Tibial artery (tissue), 4 donors: ENCODE data around the gene KRT38.

ENCODE experiments used
- DNase-seq, 2 donors: peaks; one replicate each; pipeline ENCODE4 v3.0.0-alpha.2; 2019
- H3K27ac ChIP-seq, 2 donors: fragments of 200-600 bp; sonication (generic) in 1 of 2; 1 replicate in 1 of 2; 2 replicates in 1 of 2; pipeline ENCODE4 v1.5.1; 2018 to 2019; ENCODE audit warnings: mild to moderate bottlenecking in 1 of 2
- H3K27me3 ChIP-seq, 2 donors: fragments of 200-600 bp; sonication (generic) in 1 of 2; one replicate each; pipeline versions ENCODE4 v1.5.1 to v1.6.0; 2016 to 2019
- H3K36me3 ChIP-seq, 3 donors: fragments of 200-600 bp; sonication (generic) in 2 of 3; one replicate each; pipeline ENCODE4 v1.5.1; 2016 to 2019; ENCODE audit warnings: mild to moderate bottlenecking in 2 of 3
- H3K4me1 ChIP-seq, 4 donors: fragments of 200-600 bp; sonication (generic) in 2 of 4; 1 replicate in 3 of 4; 2 replicates in 1 of 4; pipeline ENCODE4 v1.5.1; 2016 to 2019
- H3K4me3 ChIP-seq, 2 donors: fragments of 200-600 bp; sonication (generic) in 1 of 2; 1 replicate in 1 of 2; 2 replicates in 1 of 2; pipeline ENCODE4 v1.5.1; 2018 to 2019; ENCODE audit warnings: mild to moderate bottlenecking in 2 of 2
- H3K9me3 ChIP-seq, 3 donors: fragments of 200-600 bp; sonication (generic) in 1 of 3; one replicate each; pipeline ENCODE4 v1.5.1; 2016 to 2019
- intact Hi-C: fragments of 100-400 bp; cut with DNase I; formaldehyde crosslinking; loops from one replicate; pipeline ENCODE4 v1.15.0; 2023; ENCODE audit warnings: low total_unique reads
- TF ChIP-seq, protein P1 (sequence below), 2 experiments: fragments of 200-600 bp in 1 of 2; fragments of 450-650 bp in 1 of 2; IDR thresholded peaks; one replicate each; pipeline ENCODE4 v1.5.1; 2017 to 2019; ENCODE audit warnings: antibody characterized with exemption in 2 of 2, mild to moderate bottlenecking in 1 of 2, moderate library complexity in 1 of 2

KRT38 gene

DNA sequence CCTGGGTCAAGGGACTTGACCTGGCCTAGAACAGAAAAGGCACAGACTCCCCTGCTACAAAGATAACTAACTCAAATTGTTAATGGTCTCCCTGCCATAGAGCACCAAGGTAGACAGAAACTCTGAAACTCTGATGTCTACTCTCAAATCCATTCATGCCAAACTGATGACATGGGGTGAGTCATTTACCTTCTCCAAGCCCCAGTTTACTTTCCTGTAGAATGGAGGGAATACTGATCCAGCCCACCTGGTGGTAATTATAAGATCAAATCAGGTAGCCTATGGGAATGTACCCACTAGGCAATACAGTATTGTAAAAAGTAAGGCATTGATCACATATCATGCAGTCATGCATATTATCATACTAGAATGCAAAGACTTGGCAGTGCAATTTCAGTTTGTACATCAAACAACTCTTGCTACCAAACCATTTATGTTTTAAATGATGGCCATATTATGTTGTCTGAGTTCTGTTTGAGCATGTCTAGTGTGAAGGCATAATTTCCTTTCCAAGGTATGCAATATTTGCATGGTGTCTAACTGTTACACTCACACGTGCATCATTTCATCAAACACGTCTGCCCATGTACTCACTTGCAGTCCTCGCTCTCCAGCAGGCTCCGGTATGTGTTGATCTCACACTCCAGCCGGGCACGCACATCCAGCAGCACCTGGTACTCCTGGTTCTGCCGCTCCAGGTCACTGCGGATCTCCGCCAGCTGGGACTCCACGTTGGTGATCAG is 46.4 kb downstream of the KRT38 start:
- intact Hi-C loops, result no loop called here
- no peak overlapping the region for H3K27ac ChIP-seq

DNA sequence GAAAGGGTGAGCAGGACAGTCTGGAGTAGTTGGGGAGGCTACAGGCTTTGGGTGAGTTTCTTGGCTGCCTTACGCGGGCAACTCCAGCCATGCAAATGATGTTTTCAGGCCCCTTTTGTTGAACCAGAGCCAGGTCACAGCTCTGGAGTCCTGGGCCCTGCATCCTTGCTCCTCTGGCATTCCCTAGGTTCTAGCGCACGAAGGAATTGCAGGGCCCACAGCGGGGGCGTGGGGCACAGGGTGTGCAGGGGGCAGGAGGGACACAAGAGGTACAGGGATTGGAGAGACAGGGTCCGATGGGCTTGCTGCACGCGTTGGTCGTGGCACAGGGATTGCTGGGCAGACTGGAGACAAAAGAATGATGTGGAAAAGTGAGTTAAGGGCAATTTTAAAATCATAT is 47.0 kb downstream of the KRT38 start:
- intact Hi-C loops, result no loop called here
- Histone ChIP-seq H3K9me3 (no peaks in the 10 kb centered on the region), H3K4me3 (no peak overlapping the region), H3K27ac (no peak overlapping the region), H3K36me3 (no peaks in the 10 kb centered on the region), H3K4me1 (no peaks in the 10 kb centered on the region), H3K27me3 (peaks cover 0 to 11% of the 10 kb centered on the region in 2 donors)
- DNase-seq, result no peak
- TF ChIP-seq, protein P1, sequence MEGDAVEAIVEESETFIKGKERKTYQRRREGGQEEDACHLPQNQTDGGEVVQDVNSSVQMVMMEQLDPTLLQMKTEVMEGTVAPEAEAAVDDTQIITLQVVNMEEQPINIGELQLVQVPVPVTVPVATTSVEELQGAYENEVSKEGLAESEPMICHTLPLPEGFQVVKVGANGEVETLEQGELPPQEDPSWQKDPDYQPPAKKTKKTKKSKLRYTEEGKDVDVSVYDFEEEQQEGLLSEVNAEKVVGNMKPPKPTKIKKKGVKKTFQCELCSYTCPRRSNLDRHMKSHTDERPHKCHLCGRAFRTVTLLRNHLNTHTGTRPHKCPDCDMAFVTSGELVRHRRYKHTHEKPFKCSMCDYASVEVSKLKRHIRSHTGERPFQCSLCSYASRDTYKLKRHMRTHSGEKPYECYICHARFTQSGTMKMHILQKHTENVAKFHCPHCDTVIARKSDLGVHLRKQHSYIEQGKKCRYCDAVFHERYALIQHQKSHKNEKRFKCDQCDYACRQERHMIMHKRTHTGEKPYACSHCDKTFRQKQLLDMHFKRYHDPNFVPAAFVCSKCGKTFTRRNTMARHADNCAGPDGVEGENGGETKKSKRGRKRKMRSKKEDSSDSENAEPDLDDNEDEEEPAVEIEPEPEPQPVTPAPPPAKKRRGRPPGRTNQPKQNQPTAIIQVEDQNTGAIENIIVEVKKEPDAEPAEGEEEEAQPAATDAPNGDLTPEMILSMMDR (IDR thresholded peaks at IDR 0.05), result no peak

More for the DNA sequence above, 46.4 kb downstream of the KRT38 start:
- Histone ChIP-seq H3K27me3 (peaks cover 0 to 11% of the 10 kb centered on the region in 2 donors), H3K9me3 (no peaks in the 10 kb centered on the region), H3K36me3 (no peaks in the 10 kb centered on the region), H3K4me3 (no peak overlapping the region), H3K4me1 (no peaks in the 10 kb centered on the region)
- DNase-seq, result no peak
- TF ChIP-seq, protein P1 (IDR thresholded peaks at IDR 0.05), result no peak

DNA sequence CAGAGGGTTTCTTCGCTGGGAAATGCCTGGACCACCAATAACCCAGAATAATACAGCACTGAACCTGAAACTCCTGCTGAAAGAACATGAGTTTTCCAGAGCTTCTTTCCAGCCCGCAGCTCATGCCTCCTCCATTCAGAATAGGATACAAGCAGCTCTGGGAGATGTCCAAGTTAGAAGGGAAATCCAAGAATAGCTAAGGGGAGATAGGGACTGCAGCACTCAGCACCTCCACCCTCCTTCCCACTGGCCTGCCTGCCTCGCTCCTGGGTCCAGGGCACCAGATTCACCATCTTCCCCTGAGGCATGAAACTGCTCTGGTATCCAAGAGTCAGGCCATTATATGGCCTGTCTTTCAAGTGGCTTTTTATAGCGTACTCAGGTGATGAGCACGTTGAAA is 47.5 kb downstream of the KRT38 start:
- no peak for DNase-seq
- no peaks in the 10 kb centered on the region for H3K4me1 ChIP-seq
- no peak overlapping the region for H3K27ac ChIP-seq
- peaks cover 0 to 8% of the 10 kb centered on the region in 2 donors for H3K27me3 ChIP-seq
- no peak overlapping the region for H3K4me3 ChIP-seq
- TF ChIP-seq, protein P1 (IDR thresholded peaks at IDR 0.05), result no peak
- H3K36me3 ChIP-seq, result no peaks in the 10 kb centered on the region
- intact Hi-C loops, result no loop called here
- no peaks in the 10 kb centered on the region for H3K9me3 ChIP-seq

DNA sequence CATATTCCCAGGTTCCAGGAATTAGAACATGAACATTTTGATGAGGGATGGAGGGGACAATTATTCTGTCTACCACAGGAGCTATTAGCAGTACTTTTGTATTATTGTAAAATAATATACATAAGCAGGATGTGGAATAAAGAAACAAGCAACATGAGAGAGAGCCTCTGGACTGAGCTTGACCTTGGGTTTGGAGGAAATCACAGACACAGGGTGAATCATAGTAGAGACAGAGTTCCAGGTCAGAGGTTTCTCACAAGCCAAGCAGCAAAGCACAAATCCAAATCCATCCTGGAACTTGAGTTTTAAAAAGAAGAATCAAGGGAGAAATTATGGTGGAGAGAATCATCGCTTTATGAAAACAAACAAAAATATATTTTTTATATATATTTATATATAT is 48.5 kb downstream of the KRT38 start:
- Histone ChIP-seq H3K27me3 (peaks cover 0 to 6% of the 10 kb centered on the region in 2 donors), H3K27ac (no peak overlapping the region), H3K9me3 (peaks cover 0 to 4% (median under 1%) of the 10 kb centered on the region in 3 donors), H3K4me1 (no peaks in the 10 kb centered on the region), H3K4me3 (no peak overlapping the region), H3K36me3 (no peaks in the 10 kb centered on the region)
- no peak for DNase-seq
- intact Hi-C loops, result no loop called here
- TF ChIP-seq, protein P1 (IDR thresholded peaks at IDR 0.05), result no peak

DNA sequence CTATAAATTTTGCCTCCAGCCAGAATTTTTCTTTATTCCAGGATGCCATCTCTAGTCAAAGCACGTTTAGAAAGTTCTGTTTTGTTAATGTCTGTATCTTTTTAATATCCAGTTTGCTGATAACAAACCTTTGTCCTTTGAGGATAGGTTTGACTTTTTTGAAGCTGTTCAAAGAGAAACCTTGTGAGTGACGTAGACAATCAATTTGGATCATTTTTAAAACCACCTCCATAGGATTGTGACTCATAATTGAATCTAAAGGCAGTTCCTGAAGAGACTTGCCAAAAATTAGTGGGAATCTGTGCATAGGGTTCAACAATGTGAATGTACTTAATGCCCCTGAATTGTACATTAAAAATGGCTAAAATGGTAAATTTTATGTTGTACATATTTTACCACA is 49.2 kb downstream of the KRT38 start:
- no peak overlapping the region for H3K27ac ChIP-seq
- no peak for DNase-seq
- intact Hi-C loops, result no loop called here
- H3K36me3 ChIP-seq, result no peaks in the 10 kb centered on the region
- H3K27me3 ChIP-seq, result peaks cover 0 to 6% of the 10 kb centered on the region in 2 donors
- peaks cover 0 to 11% (median 8%) of the 10 kb centered on the region in 3 donors for H3K9me3 ChIP-seq
- H3K4me3 ChIP-seq, result no peak overlapping the region
- TF ChIP-seq, protein P1 (IDR thresholded peaks at IDR 0.05), result no peak
- no peaks in the 10 kb centered on the region for H3K4me1 ChIP-seq
